GM21825 (cell line): Measurements from ENCODE around the gene ZBP1.

Experiments
- ATAC-seq: cut with Tn5 transposase; IDR thresholded peaks from one replicate; pipeline ENCODE4 v1.9.1; 2021; ENCODE audit warnings: mild to moderate bottlenecking, moderate library complexity; ENCODE audit not compliant: unreplicated experiment

ZBP1 gene

GRCh38 chr20:57588596-57588995, 31.6 kb downstream of the ZBP1 start:
- no peak for ATAC-seq

DNA sequence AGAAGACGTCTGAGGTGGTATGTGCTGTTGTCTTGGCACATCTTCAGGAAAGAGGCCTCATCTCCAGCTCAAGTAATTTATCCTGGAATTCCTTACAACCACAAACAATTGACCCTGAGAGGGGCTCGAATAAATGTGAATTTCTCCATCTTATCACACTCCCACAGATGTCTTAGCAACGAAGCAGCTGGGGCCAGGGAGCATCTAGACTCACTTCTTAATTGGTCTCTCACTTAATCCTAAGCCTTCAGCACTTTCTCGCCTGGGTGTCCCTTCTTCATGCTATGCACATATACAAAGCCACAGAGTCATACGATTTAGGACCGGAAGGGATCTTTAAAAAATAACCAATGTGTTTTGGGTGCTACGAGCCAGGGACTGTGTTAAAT, 32.2 kb downstream of the ZBP1 start:
- ATAC-seq: no peak

DNA sequence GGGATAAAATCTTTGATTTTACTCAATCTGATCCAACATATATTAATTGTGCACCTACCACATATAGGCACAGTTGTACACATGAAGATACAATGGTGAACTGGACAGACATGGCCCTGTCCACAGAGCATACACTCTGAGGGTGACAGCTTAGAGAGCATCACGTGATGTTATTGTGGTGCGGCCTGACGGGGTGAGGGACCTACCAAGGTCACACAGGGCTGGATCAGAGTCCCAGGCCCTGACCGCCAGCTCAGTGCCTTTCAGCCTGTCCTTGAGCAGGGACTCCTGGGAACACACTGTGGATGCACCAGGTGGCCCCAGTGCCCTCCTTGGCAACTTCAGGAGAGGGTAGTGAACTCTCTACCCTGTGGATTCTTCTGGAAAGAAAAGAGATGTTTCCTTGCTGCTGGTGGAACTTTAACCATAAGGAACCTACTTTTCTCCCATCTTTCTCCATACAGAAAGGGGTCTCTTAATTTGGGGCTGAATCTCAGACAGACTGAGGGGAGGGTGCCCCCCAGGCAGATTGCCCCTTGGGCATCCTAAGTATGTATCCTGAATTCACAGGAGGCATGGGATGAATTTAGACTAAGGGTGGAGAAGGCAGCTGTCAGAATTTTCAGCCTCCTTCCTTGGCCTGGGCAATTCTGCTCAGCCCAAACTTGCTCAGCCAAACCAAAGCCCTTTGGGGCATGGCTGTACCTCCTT, 32.8 kb downstream of the ZBP1 start:
- no peak for ATAC-seq

GRCh38 chr20:57586943-57587277, 33.3 kb downstream of the ZBP1 start:
- ATAC-seq: no peak

GRCh38 chr20:57586370-57586793, 33.8 kb downstream of the ZBP1 start:
- ATAC-seq: no peak

- ATAC-seq: no peak
These were observed 34.6 kb downstream of the ZBP1 start for GRCh38 chr20:57585466-57586213.

DNA sequence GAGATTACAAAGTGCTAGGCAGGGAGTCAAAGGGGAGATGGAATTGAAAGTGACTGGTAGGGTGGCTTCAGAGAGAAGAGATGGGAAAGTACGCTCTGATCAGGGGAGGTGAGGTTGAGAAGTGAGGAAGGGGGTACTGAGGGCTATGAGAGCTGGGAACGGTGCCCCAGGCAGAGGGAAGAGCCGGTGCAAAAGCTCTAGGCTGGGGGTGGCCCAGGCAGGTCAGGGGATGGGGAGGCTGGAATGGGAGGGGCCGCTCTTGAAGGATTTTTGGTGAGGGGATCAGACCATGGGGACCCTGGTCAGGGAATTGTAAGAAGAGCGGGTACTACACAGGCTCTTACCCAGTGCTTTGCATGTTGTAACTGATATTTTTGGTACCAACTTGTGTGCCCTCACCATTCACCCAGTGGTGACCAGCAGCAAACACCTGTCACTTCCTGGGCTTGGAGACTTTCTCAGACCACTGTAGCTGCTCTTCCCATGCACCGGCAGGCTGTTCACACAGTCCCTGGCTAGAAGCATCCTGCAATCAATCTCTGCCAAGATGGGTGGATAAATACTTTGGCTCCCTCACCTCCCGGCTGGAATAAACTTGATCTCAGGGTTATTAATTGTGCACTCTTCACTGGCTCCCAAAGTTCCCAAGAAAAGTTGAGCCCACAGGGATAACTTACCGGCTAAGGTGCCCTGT, 35.3 kb downstream of the ZBP1 start:
- ATAC-seq: no peak

DNA sequence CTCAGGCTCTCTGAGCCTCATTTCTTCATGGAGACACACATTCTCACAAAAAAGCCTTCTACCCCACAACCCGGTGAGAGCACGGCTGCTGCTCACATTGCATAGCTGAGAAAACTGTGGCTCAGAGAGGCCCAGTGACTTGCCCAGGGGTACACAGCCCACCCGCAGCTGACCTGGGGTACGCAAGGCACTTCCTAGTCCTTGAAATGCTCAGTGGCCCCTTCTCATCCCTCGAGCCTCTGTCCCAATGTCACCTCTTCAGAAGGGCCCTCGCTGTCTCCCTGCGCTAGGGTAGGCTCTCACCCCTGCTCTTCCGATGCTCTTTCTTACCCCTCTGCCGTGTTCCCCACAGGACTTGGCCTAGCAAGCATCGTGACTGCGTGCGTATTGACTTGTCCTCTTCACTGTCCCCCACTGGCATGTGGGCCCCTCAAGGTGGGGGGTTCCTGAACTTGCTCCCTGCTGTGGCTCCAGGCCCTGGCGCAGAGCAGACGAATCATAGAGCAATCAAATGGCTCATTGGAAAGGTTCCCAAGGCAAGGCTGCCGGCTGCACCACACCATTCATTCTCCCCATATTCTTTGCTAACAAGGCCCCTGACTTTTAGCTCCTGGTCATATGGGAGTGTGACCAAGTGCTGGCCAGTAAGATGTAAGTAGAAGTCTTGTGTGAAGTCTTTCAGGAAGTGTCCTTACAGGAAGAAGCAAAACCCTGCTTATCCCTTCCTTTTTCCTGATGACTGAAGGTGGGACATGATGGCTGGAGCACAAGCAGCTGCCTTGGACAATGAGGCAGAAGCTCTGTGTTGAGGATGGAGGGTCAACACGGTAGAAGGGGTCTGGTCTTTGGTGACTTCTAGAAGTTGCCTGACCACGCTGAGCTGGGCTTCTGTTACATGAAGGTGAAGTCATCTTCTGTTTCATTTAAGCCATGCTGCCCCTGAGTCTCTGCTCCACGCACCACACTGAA, 36.7 kb downstream of the ZBP1 start:
- ATAC-seq: no peak

DNA sequence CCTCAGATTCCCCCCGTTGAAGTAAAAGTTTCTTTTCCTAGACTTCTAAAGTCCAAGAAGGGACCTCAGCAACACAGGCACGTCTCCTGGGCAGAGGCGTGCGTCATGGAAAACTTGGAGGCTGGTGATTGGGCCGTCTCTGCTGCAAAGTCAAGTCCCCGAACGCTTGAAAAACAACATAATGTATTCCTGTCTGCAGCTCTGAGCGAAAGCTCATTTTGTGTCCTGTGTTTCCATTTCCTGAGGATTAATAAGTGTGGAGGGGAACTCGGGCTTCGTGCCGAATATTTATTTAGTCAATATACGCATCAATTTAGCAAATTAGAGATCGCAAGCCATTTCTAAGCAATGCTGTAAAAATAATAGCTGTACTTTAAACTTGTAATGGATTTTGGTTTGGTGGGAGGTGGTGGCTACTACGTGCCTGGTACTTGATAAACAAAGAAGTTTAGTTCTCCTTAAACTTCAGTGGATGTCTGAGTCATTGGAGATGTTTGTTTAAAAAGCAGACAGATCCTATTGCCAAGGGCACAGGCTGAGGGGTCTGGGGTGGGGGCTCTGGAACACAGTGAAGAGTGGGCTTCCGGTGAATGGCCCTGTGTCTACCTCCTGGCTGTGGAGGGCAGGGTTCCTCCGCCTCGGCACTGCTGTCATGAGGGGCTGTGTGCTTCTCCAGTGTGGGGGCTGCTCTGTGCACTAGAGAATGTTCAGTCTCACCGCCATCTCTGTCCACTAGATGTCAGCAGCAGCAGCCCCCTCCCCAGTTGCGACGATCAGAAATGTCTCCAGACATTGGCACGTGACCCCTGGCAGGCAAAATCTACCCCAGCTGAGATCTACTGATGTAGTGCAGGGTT, 37.6 kb downstream of the ZBP1 start:
- no peak for ATAC-seq

DNA sequence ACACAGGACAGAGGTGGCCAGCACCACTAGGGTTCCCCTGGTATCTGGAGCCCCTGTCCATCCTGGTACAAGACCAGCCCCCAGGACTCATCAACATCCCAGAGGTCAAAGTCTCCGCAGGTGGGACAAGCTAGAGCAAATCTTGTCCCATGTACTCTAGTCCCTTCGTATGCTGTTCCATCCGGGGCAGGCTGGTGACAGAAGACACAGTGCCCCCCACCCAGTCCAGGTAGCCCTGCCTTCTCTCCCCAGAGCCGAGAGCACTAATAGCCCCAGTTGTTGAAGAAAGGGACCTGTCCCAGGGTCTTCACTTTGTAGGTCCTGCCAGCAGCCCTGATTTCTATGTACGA, 38.2 kb downstream of the ZBP1 start:
- ATAC-seq: no peak

DNA sequence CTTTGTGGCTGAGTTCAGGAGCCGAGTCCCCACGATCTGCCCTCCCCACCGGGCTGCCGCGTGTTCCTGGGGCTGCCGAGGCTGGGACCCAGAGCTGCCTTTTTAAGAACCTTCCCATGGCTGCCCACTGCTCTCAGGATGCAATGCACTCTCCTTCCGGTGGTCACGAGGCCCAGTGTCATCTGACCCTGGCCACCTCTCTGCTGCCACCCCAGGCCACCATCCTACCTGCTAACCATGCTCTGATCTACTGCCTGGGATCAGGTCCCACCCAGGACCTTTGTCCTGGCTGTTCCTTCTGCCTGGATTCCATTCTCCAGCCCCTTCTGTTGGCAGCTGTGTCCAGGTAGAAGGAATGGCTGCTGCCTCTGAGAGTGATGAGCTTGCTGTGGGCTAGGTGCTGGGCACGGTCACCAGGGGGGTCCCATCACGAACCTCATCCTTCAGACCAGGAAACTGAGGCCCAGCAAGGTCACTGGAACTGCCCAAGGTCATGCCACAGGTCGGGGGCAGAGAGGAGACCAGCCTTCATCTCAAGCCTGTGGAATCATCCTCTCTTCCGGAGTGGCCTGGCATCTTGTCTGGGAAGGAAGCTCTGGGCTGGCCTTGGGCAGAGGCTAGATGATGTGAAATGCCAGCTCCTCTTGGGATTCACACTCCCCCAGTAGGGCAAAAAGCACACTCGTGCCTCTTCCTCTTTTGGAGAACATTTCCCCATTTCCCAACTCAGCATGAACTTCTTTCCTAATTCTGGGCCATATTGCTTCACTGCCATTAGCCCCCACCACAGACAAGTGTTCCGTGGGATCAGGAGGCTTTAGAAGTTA, 38.8 kb downstream of the ZBP1 start:
- ATAC-seq: no peak

DNA sequence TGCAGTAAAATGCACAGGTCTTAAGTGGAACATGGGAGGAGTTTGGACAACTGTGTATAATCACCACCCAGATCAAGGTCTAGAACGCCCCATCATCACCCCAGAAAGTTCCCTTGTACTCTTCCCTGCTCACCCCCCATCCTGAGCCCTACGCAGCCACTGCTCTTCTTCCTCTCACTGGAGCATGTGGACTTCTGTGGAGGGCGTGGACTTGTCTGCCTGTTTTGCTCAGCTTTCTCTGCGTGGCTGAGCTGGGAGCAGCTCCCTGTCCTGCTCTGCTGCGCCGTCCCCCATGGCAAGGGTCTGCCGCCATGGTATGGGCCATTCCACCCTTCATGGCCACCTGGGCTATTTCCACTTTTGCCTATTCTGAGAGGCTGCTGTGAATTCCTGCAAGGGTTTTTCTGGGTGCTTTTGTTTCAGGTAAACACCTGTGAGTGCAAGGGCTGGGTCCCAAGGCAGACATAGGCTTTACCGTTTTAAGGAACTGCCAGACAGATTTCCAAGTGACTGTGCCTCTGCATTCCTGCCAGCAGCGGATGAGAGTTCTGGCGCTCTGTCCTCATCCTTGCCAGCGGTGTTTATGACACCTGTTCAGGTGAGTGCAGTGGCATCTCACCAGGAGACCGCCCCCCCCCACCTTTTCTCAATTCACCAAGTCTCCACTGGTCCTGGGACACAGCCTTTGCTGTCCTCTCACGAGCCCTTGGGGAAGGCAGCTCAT, 39.6 kb downstream of the ZBP1 start:
- ATAC-seq: no peak

DNA sequence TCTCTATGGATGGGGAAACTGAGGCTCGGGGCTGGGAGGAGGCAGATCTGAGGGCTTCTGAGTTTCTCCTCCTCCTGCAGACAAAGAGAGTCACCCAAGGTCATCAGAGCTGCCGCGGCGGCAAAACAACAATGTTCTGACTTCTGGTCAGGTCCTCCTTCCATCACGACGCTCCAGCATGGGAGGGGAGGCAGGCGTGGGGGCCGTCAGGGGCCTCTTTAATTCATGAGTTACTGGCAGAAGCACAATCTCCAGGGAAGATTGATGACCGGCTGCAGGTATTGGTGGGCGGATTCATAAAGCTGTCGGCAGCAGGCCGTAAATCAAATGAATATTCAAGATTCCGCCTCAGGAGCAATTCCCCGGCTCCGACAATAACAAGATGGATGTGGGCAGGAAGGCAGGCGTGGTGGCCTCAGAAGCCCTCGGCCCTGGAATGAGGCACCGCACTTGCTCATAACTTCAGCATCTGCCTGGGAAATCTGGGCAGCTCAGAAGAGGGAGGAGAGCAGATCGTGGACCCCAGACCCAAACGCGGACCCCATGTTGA, 40.3 kb downstream of the ZBP1 start:
- ATAC-seq: no peak

DNA sequence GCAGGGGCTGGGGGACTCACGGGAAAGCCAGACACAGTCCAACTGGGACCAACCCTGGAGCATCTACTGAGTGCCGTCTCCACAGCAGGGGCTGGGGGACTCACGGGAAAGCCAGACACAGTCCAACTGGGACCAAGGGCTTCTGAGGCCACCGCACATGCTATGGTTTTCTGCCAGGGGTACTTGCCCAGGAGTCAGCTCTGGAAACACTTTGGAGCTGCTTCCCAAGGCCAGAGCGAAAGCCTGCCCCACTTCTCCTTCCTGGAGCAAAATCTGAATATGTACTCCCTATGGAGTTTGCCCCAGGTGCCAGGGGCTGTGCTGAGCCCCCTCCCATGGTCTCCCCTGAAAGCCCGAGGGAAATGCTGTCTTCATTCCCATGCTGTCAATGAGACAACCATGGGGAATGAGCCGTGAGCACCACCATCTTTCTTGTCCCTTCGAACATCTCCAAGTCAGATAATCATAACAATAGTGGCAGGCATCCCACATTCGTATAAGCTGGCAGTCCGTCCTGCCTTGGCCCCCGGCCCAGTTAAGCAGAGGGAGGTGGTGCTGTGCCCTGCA, 40.8 kb downstream of the ZBP1 start:
- no peak for ATAC-seq

DNA sequence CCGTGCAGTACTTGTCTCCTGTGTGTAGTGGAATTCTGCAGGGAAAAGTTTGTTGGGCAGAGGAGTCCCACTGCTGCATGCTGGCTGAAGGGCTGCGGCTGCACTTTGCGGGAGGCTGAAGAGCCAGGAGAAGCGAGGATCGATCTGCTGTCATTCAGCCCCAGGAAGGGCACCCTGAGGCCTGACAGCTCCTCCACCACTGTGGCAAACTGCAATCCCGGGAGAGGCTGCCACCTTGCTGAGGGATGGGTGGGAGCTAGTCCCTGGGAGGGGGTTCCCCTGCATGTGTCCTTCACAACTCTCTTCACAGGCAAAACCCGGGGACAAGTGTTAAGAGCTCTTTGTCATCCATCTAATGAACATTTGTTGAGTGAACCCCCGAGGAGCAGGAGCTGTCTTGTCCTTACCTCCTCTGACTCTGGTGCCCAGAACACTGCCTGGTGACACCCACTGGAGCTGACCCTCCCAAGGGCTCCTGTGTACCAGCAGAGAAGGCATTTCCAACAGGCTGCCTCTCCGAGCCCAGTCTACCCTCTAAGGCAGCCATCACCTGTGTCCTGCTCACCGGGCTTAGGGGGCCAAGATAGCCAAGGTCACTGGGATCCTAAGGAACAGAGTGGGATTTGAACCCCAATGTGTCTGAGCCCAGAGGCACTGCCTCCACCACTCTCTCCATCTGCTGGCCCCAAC, 41.6 kb downstream of the ZBP1 start:
- ATAC-seq: no peak

DNA sequence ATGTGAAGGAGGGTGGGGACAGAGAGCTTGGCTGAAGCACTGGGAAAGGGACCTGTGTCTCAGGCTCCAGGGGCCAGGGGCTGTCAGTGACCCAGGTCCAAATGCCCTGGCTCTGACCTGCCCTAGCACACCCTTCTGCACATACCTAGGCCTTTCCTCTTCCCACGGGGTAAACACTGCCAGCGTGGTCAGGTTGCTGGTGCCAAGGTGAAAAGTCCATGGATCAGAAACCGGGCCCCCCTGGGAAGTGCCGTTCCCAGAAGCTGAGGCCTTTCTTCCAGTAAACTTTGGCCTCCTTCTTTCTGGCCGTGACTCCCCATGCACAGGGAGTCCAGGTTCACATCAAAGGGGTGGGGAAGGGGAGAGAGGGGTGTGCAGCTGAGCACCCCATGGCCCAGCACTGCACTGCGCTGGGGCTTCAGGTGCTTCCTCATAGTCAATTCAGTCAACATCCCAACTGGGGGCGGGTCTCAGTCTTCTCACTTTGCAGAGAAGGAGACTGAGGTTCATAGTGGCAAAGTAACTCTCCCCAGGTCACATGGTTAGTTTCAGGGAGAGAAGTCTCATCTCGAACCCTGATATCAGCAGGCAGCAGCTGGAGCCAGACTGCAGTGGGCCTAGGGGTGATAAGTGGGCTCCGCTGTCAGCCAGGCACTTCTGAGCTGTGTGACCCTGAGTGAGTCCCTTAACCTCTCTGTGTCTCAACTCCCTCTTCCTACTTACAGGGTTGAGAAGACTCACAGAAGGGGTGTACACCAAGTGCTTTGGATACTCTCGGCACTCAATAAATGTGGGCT, 42.3 kb downstream of the ZBP1 start:
- no peak for ATAC-seq
